NOMO-1 treated with dmso at 0.1 percent for 144 hours (cell line): ENCODE results near the gene TACR1.
"Not testable (repeated sequence)": the region's sequence is repeated elsewhere in the genome, so short reads cannot be mapped to it uniquely, and the experiment has no call there.

Experiments
- DNase-seq: peaks from one replicate; lab custom pipeline; 2025; ENCODE audit not compliant: unreplicated experiment; lab: John Stamatoyannopoulos, UW

TACR1 gene

GRCh38 chr2:75195076-75195691 lies 4.1 kb downstream of the TACR1 start:
- no peak for DNase-seq

DNA sequence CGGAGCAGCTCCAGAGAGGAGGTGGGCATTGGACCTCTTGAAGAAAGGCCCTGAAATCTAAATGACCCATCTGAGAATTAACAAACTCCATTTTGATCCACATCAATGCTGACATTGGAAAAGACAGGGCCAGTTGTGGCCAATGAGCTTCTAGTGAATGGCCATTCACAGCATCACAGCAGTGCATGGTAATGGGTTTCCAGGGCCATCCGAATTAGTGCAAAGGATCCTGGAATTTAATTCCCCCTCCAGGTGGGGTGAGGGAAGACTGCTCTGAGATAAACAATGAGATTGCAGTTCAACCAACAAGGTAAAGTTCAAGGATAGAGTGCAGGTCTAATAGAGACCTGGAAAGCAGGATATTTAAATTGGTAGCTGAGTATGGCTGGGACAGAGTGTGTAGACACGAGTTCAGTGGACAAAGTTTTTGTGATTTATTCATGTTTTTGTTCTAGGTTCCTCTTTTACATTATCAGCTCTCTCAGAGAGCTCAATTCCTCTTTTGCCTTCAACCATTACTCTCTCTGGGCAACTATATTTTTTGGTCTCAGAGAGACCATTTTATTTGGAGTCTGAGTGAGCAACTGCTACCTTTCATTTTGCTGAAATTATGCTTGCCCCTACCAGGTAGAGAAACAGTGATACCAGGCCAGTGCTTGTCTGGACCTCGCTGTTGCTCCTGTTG lies 5.0 kb downstream of the TACR1 start:
- no peak for DNase-seq

GRCh38 chr2:75192496-75192895 lies 6.8 kb downstream of the TACR1 start:
- no peak for DNase-seq

DNA sequence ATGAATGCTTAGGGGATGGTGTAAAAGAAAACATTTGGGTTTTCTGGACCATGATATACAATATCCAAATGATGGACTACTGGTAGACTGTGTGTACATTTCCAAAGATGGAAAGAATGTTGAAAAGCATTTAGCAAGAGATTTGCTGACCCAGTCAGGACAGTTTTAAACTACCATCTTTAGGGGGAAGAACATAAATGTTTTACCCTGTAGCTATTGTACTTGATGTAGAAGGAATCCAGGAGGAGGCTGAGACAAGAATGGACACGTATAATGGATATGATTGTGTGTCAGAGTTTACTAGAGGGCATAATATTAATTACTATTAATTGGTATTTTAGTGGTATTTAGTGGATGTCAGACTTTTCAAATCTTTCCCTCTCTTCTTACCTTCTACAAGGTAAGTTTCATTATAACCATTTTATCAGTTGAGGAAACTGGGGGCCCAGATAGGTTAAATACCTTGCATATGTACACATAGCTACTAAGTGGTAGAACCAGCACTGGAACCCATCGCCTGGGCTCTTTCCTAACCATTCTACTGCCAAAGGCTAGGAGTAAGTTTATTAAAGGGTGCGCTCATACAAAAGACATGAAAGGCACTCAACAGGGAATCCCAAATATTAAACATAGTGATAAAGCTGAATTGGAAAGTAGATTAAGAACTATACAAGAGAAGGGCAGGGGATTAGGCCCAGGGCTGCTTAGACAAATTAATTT lies 8.9 kb downstream of the TACR1 start:
- no peak for DNase-seq

DNA sequence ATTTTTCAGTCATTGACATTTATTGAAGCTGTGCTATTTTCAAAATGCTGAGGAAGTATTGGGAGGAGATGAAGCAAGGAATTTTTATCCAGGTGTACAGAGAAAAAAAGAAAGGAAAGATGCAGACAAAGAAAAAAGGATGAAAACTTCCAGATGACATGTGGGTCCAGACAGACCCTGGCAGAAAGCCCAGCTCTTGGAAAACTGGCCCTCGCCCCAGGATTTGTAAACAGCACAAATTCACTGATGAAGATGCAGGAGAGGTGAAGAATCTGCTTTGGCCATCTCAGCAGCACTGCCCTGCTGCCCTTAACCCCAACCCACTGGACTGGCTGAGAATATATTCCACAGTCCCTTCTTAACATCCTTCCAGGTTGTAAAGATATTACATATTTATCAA lies 12.5 kb downstream of the TACR1 start:
- DNase-seq, result no peak

DNA sequence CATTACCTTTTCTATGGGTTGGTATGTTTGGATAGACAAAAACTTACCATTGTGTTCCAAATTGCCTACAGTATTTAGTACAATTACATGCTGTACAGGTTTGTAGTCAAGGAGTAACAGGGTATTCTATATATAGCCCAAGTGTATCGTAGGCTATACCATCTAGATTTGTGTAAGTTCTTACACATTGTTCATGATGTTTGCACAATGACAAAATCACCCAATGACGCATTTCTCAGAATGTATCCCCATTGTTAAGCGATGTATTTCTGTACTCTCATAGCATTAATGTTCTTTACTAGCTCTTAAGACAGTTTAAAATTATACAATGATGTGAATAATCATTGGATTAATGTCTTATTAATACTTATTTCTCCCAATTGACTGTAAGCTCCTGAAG lies 16.7 kb downstream of the TACR1 start:
- DNase-seq, result no peak

- no peak for DNase-seq
Measured at GRCh38 chr2:75180476-75180875, 18.8 kb downstream of the TACR1 start.

DNA sequence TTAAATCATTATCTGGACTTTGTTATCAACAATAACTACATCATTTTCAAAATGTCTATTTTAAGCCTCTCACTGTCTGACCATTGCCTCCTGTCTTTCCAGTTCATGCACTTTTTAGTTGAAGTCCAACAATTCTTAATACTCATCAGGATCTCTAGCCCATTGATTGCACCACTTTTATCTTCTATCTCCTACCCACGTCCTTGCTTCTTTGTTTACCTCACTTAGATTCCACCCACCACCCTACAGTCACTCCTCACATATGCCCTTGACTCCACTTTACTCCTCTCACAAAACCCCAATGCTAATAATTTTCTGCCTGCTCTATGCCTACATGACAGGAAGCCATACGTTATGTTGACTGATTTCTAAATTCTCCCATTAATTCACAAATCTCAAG lies 21.9 kb downstream of the TACR1 start:
- DNase-seq, result no peak

GRCh38 chr2:75175456-75175855 lies 23.9 kb downstream of the TACR1 start:
- no peak for DNase-seq

GRCh38 chr2:75174981-75175380 lies 24.3 kb downstream of the TACR1 start:
- DNase-seq, result no peak

DNA sequence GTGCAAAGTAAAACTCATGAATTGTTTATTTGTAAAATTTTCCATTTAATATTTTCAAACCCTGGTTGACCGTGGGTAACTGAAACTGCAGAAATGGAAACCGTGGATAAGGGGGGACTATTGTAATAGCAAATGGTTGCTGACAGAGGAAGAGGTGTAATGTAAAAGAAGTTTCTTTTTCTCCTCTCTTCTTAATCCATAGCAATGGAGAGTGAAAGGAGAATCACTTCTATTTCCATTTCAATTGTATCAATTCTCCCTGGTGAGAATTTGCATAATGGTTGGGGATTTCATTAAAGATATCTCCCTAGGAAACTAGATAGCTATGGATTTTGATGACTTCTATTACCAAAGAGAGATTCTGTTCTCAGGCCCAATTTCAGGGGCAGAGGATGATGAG lies 24.8 kb downstream of the TACR1 start:
- DNase-seq, result no peak

DNA sequence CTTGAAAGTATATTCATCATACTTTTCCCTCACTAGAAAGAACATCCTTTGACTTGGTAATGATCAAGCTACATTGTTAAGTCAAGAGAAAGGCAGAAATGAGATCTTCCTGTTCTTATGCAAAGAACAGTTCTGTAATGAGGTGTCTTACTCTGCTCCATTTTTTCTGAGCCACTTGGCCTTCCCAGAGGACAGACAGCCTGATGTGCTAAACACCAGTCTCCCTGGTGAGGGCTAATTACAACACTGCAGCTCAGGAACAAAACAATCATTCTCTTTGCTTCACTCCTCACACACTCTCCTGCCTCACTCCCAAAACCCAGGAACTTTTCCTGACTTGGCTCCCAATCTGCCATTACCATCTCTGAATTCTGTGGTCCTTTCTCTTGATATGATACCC lies 25.6 kb downstream of the TACR1 start:
- no peak for DNase-seq

DNA sequence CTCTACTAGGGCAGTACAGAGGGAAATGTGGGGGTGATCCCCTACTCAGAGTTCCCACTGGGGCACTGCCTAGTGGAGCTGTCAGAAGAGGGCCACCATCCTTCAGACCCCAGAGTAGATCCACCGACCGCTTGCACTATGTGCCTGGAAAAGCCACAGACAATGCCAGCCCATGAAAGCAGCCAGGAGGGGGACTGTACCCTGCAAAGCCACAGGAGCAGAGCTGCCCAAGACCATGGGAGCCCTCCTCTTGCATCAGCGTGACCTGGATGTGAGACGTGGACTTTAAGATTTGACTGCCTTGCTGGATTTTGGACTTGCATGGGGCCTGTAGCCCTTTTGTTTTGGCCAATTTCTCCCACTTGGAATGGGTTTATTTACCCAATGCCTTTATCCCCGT lies 27.9 kb downstream of the TACR1 start:
- DNase-seq, result not testable (repeated sequence)

- DNase-seq, result no peak
Measured at GRCh38 chr2:75170889-75171288, 28.4 kb downstream of the TACR1 start.

DNA sequence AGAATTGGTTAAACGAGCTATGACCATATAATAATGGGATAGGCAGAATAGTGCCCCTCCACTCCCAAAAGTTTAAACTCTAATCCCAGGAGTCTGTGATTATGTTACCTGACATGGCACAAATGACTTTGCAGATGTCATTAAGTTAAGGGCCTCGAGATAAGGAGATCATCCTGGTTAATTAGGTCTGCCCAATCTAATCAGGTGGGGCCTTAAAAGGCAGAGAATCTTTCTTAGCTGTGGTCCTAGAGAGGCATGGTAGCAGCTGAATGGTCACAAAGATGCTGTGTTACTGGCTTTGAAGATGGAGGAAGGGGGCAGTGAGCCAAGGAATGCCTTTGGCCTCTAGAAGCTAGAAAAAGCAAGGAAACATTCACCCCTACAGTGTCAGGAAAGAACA lies 31.1 kb downstream of the TACR1 start:
- DNase-seq, result no peak

DNA sequence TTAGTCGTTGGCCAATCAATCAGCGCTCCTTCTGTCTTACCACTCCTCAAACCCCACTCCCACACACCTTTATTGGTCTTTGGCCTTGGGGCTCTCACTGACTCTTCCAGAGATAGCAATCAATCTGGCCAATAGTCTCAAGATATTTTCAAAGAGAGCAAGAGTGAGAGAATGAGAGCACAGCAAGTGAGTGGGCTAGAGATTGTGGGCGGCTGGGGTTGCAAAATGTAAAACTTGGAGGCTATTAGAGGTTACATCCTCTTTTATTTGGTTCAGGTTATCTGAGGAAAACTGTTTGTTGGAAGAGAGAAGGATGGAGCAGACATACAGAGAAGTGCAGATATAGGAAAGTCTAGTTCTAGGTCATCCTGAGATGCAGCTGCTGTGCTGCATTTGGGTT lies 32.8 kb downstream of the TACR1 start:
- DNase-seq, result no peak

DNA sequence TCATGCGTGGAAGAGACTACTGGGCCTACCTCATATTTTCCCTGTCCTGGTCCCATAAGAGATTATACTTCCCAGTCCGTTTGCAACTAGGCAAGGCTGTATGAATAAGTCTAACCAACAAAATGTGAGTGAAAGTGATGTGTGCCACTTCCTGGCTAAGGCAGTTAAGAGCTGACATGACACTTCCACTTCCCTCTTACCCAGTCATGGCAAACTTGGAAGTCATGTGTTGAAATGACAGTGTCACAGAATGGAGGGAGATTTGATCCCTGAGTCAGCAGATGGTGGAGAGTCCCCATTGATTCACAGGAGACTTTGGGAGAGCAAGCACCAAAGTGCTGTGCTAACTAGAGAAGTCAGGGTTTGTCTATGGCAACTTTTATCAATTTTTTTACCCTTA lies 36.4 kb downstream of the TACR1 start:
- DNase-seq, result peak; percentile 38

DNA sequence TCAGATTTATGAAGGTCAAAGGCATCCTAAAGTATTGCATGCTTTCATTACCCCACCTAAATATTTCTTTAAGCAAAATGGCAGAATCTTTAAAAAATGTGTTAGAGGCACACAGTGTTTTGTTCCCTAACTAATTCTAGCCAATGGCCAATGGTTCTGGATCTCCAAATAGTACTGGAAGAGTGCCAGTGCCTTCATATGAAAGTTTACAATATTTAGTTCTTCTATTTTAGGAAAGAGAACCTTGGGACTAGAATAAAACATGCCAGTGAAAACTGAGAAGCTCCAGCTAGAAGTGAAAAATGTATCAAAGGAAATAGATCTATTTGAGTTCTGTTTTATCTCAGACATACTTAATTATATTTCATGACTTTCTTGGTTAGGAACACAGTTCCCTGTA lies 37.1 kb downstream of the TACR1 start:
- DNase-seq, result no peak

DNA sequence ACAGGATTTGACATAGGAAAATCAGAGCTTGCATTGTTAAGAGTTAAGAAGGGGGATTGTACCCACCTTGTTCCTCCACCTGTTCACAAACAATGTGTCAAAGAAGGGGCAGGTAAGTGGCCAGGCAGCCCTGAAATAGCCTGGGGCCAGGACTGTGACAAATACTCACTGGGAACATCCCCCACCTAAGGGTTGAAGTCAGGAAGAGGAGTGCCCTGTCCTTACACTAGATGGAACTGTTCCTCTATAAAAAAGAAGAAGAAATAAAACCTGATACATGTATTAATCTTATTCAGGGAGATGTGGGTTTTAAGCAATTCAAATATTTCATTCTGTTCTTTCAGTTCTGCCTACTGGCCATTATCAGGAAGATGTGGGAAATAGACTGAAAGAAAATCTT lies 41.9 kb downstream of the TACR1 start:
- no peak for DNase-seq

DNA sequence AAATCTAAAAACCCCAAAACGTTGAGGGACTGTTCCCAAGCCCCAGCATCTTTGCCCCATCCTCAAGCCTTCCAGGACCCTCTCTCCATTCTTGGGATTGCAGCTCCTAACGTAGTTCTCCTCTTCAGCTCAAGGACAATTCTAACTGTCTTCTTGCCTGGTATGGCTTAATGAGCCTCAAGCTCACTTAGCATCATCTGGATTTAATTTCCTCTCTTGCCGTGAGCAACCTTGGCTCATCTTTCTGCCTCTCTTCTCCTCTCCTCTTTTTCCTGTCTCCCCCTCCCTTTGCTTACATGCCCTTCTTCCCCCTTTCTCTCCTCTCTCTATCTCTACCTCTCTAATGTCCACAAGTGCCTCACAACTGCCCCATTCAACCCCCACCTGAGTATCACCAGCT lies 44.2 kb downstream of the TACR1 start:
- no peak for DNase-seq

DNA sequence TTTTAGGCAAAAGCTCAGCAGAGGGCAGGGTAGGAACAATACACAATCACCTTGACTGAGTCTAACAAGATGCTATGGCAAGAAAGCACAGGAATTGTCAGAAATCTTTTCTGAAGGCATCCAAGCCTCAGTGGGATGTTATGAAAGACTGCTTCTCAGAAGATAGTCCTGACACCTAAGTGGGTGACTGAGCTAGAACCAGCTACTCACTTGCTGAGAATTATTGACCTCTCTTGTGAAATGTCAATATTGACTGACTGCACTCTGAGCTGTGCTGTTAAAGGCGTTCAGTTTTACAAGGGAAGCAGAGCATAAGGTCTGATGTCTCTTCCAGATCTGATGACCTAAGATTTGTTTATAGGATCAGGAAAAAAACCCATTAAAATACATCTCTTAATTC lies 46.1 kb downstream of the TACR1 start:
- DNase-seq, result no peak

DNA sequence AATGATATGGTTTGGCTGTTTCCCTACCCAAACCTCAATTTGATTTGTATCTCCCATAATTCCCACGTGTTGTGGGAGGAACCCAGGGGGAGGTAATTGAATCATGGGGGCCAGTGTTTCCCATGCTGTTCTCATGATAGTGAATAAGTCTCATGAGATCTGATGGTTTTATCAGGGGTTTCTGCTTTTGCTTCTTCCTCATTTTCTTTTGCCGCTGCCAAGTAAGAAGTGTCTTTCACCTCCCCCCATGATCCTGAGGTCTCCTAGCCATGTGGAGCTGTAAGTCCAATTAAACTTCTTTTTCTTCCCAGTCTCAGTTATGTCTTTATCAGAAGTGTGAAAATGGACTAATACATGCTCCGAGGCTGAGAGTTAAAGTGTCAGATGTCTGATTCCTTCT lies 47.1 kb downstream of the TACR1 start:
- DNase-seq, result not testable (repeated sequence)
